HG02798 (cell line): Measurements from ENCODE around the gene FOXJ3.

ENCODE experiments used
- ATAC-seq: cut with Tn5 transposase; IDR thresholded peaks from one replicate; pipeline ENCODE4 v1.9.1; 2021; ENCODE audit warnings: mild to moderate bottlenecking; ENCODE audit not compliant: unreplicated experiment, poor library complexity

FOXJ3 gene

GRCh38 chr1:42152907-42153600 lies 182.0 kb downstream of the FOXJ3 start, which contains the start of gene GUCA2B:
TSS of gene GUCA2B (plus strand) at chr1:42153410. CDS start at chr1:42153451, 41 bp downstream.
- no peak for ATAC-seq

GRCh38 chr1:42152119-42152518 lies 182.9 kb downstream of the FOXJ3 start:
- ATAC-seq: no peak

GRCh38 chr1:42150651-42151050 lies 184.4 kb downstream of the FOXJ3 start:
- no peak for ATAC-seq

- ATAC-seq: no peak
Measured at GRCh38 chr1:42148166-42148565, 186.9 kb downstream of the FOXJ3 start.

- ATAC-seq: no peak
Measured at GRCh38 chr1:42146626-42147320, 188.3 kb downstream of the FOXJ3 start.

GRCh38 chr1:42145764-42146625 lies 189.0 kb downstream of the FOXJ3 start:
- no peak for ATAC-seq

GRCh38 chr1:42145389-42145716 lies 189.7 kb downstream of the FOXJ3 start:
- no peak for ATAC-seq

- no peak for ATAC-seq
Measured at GRCh38 chr1:42144711-42145388, 190.2 kb downstream of the FOXJ3 start.

GRCh38 chr1:42143896-42144710 lies 190.9 kb downstream of the FOXJ3 start:
- no peak for ATAC-seq

- no peak for ATAC-seq
Measured at GRCh38 chr1:42142894-42143675, 191.9 kb downstream of the FOXJ3 start.

GRCh38 chr1:42141978-42142377 lies 193.1 kb downstream of the FOXJ3 start:
- ATAC-seq: no peak

- no peak for ATAC-seq
Measured at GRCh38 chr1:42140191-42140590, 194.8 kb downstream of the FOXJ3 start.

- ATAC-seq: no peak
Measured at GRCh38 chr1:42139444-42139843, 195.6 kb downstream of the FOXJ3 start.

GRCh38 chr1:42138586-42138985 lies 196.4 kb downstream of the FOXJ3 start:
- no peak for ATAC-seq

- no peak for ATAC-seq
Measured at GRCh38 chr1:42137766-42138165, 197.3 kb downstream of the FOXJ3 start.

GRCh38 chr1:42136466-42136865 lies 198.6 kb downstream of the FOXJ3 start:
- ATAC-seq: no peak

- no peak for ATAC-seq
Measured at GRCh38 chr1:42135426-42135825, 199.6 kb downstream of the FOXJ3 start.

GRCh38 chr1:42133809-42134526 lies 201.1 kb downstream of the FOXJ3 start:
- no peak for ATAC-seq
